ENCODE measurements around the gene CHST8. TPM values are rescaled to one million over a fixed set of nuclear protein-coding genes. Genes with fewer than 3 reads are reported as not detected.

Gene CHST8
- polyA plus RNA-seq, 2 of the 4 experiments (the other 2 are of a cell fraction): not detected

GRCh38 chr19:33789344-33789743, 167.6 kb downstream of the CHST8 start:
- WGBS (ENCODE audit: missing lambda C conversion rate): 69% methylated on average over 5 of the region's 5 CpGs
- H3K4me1 ChIP-seq: peaks cover 9% of the 10 kb centered on the region
- no peaks in the 10 kb centered on the region for H3K9me3 ChIP-seq
- TF ChIP-seq CHD2 (IDR thresholded peaks at IDR 0.05; ENCODE audit: low read length, partially characterized antibody): no peak
- TF ChIP-seq HOXB13 (CRISPR knock-in tag; IDR thresholded peaks at IDR 0.05; ENCODE audit: low read depth): no peak
- TF ChIP-seq POLR2AphosphoS2 (conservative IDR thresholded peaks at IDR 0.05; ENCODE audit: low read length): no peak
- TF ChIP-seq RAD21 (conservative IDR thresholded peaks at IDR 0.05 in 1 of 2, IDR thresholded peaks at IDR 0.05 in 1 of 2): no peak
- no peak for TF ChIP-seq RNF2 (IDR thresholded peaks at IDR 0.05; ENCODE audit: borderline replicate concordance, low read depth)
- no peak for TF ChIP-seq CBX8 (IDR thresholded peaks at IDR 0.05)
- no peak for TF ChIP-seq ZNF302 (CRISPR knock-in tag; IDR thresholded peaks at IDR 0.05)
- no peak for TF ChIP-seq BHLHE40 (IDR thresholded peaks at IDR 0.05; ENCODE audit: low read depth, low read length)
- no peak for TF ChIP-seq JUNB (IDR thresholded peaks at IDR 0.05)
- no peak for TF ChIP-seq NFE2L2 (conservative IDR thresholded peaks at IDR 0.05; ENCODE audit: low read length)
- no peak for TF ChIP-seq ZC3H11A (IDR thresholded peaks at IDR 0.05)
- TF ChIP-seq FOSB (CRISPR knock-in tag; IDR thresholded peaks at IDR 0.05): no peak
- TF ChIP-seq NR3C1 (IDR thresholded peaks at IDR 0.05): no peak
- ChIA-PET CTCF (interaction anchor here (0.6 to 10.0 kb wide), 3 partner anchors 7 to 209 kb away, joined by 3 to 313 read pairs (median 75); no protein-coding TSS in a partner anchor), POLR2A (no interaction called here)
- no peak overlapping the region for H3K27ac ChIP-seq
- peak; percentile 74 for FAIRE-seq
- no peak overlapping the region for H3K4me3 ChIP-seq
- no peak for ATAC-seq
- no peak overlapping the region for H3K4me2 ChIP-seq
- no peak for DNase-seq (ENCODE audit: low read depth in 1 of 2, low spot score in 1 of 2)

GRCh38 chr19:33794683-33795369, 173.1 kb downstream of the CHST8 start:
- ChIA-PET POLR2A (interaction anchor here (0.6 to 1.3 kb wide), 11 partner anchors 9 to 618 kb away, joined by 3 to 9 read pairs (median 6); no protein-coding TSS in a partner anchor), CTCF (interaction anchor here (0.6 to 10.0 kb wide), 109 partner anchors 10 to 918 kb away, joined by 3 to 313 read pairs (median 4); partner anchors contain the start of gene LSM14A)
- DNase-seq (ENCODE audit: low read depth in 1 of 2, low spot score in 1 of 2) (no peak), FAIRE-seq (no peak), ATAC-seq (no peak)
- peak; percentile 29; the same call in 1 of the 2 replicates for TF ChIP-seq POLR2A (IDR thresholded peaks at IDR 0.05; ENCODE audit: low read length)
- TF ChIP-seq CBX2 (IDR thresholded peaks at IDR 0.05; ENCODE audit: borderline replicate concordance, low read depth): no peak
- TF ChIP-seq RARB (CRISPR knock-in tag; IDR thresholded peaks at IDR 0.05): 0 out of 2 replicates have a peak, but pooled peaks have one; percentile 33
- TF ChIP-seq HOXB5 (CRISPR knock-in tag; IDR thresholded peaks at IDR 0.05): peak; percentile 38; the same call in 1 of the 2 replicates
- TF ChIP-seq KDM5A (IDR thresholded peaks at IDR 0.05): peak; percentile 45; the same call in 1 of the 2 replicates
- H3K4me2 ChIP-seq: peak overlapping the region; percentile 87
- WGBS (ENCODE audit: missing lambda C conversion rate): 47% methylated on average over 32 of the region's 32 CpGs
- H3K9me3 ChIP-seq: no peaks in the 10 kb centered on the region
- peak overlapping the region; percentile 96 to 97 for H3K27ac ChIP-seq
- peak overlapping the region; percentile 88 for H3K4me3 ChIP-seq
- H3K4me1 ChIP-seq: peaks cover 28% of the 10 kb centered on the region

GRCh38 chr19:33795370-33796163, 173.8 kb downstream of the CHST8 start:
- 2% methylated on average over 71 of the region's 92 CpGs for WGBS (ENCODE audit: missing lambda C conversion rate)
- no peak for FAIRE-seq
- peak overlapping the region; percentile 88 for H3K4me3 ChIP-seq
- peak; percentile 94 to 96 for DNase-seq (ENCODE audit: low read depth in 1 of 2, low spot score in 1 of 2)
- H3K9me3 ChIP-seq: no peaks in the 10 kb centered on the region
- H3K27ac ChIP-seq: peak overlapping the region; percentile 96 to 97
- H3K4me2 ChIP-seq: peak overlapping the region; percentile 87
- peak; percentile 70 to 80 for ATAC-seq
- ChIA-PET CTCF (interaction anchor here (0.6 to 10.0 kb wide), 114 partner anchors 8 to 917 kb away, joined by 3 to 313 read pairs (median 4); no protein-coding TSS in a partner anchor), POLR2A (interaction anchor here (0.6 to 2.7 kb wide), 17 partner anchors 9 to 618 kb away, joined by 3 to 14 read pairs (median 6); partner anchors contain the start of genes LSM14A and PEPD)
- peaks cover 28% of the 10 kb centered on the region for H3K4me1 ChIP-seq
- TF ChIP-seq EHF (CRISPR knock-in tag; IDR thresholded peaks at IDR 0.05) (peak; percentile 36; the same call in 1 of the 2 replicates), ZSCAN20 (CRISPR knock-in tag; IDR thresholded peaks at IDR 0.05) (no peak), SREBF2 (IDR thresholded peaks at IDR 0.05) (no peak), TP53 (CRISPR knock-in tag; IDR thresholded peaks at IDR 0.05) (peak; percentile 94), HES2 (IDR thresholded peaks at IDR 0.05) (no peak), MAX (IDR thresholded peaks at IDR 0.05) (peak; percentile 87), EHMT2 (IDR thresholded peaks at IDR 0.05; ENCODE audit: low read depth) (no peak), HMGXB4 (CRISPR knock-in tag; IDR thresholded peaks at IDR 0.05; ENCODE audit: borderline replicate concordance) (peak; percentile 87), RFX5 (IDR thresholded peaks at IDR 0.05) (0 out of 2 replicates have a peak, but pooled peaks have one; percentile 20), PBX3 (IDR thresholded peaks at IDR 0.05) (0 out of 2 replicates have a peak, but pooled peaks have one; percentile 47), RAD21 (conservative IDR thresholded peaks at IDR 0.05 in 1 of 2, IDR thresholded peaks at IDR 0.05 in 1 of 2) (peak; percentile 42 to 87; a peak in 4 of 5 replicates), HOXB5 (CRISPR knock-in tag; IDR thresholded peaks at IDR 0.05) (0 out of 2 replicates have a peak, but pooled peaks have one; percentile 66), POLR2A (IDR thresholded peaks at IDR 0.05; ENCODE audit: low read length) (peak; percentile 85), PHF8 (IDR thresholded peaks at IDR 0.05; ENCODE audit: borderline replicate concordance, low read depth) (peak; percentile 79), CEBPB (IDR thresholded peaks at IDR 0.05) (0 out of 4 replicates have a peak, but pooled peaks of 1 of the 2 experiments have one; percentile 16)
